ENCODE results near the gene KCNQ1.

The KCNQ1 gene

GRCh38 chr11:2523821-2524391 lies 79.1 kb downstream of the KCNQ1 start:
- no peak overlapping the region for H3K4me3 ChIP-seq (ENCODE audit: low read length)
- DNase-seq (ENCODE audit: low read depth), result no peak
- no peak for TF ChIP-seq CTCF (IDR thresholded peaks at IDR 0.05; ENCODE audit: insufficient read depth, low read depth, low read length, missing control alignments)

- DNase-seq (ENCODE audit: low read depth), result no peak
- H3K4me3 ChIP-seq (ENCODE audit: low read length), result no peak overlapping the region
- no peak for TF ChIP-seq CTCF (IDR thresholded peaks at IDR 0.05; ENCODE audit: insufficient read depth, low read depth, low read length, missing control alignments)
These were observed 79.8 kb downstream of the KCNQ1 start for GRCh38 chr11:2524446-2525165.

- no peak for DNase-seq (ENCODE audit: low read depth)
- no peak overlapping the region for H3K4me3 ChIP-seq (ENCODE audit: low read length)
- no peak for TF ChIP-seq CTCF (IDR thresholded peaks at IDR 0.05; ENCODE audit: insufficient read depth, low read depth, low read length, missing control alignments)
These were observed 80.5 kb downstream of the KCNQ1 start for GRCh38 chr11:2525166-2525861.

GRCh38 chr11:2525941-2526807 lies 81.4 kb downstream of the KCNQ1 start:
- DNase-seq (ENCODE audit: low read depth), result no peak
- no peak overlapping the region for H3K4me3 ChIP-seq (ENCODE audit: low read length)

GRCh38 chr11:2526808-2527381 lies 82.1 kb downstream of the KCNQ1 start:
- no peak overlapping the region for H3K4me3 ChIP-seq (ENCODE audit: low read length)
- DNase-seq (ENCODE audit: low read depth), result no peak
- no peak for TF ChIP-seq CTCF (IDR thresholded peaks at IDR 0.05; ENCODE audit: insufficient read depth, low read depth, low read length, missing control alignments)

More at GRCh38 chr11:2525941-2526807, 81.4 kb downstream of the KCNQ1 start:
- TF ChIP-seq CTCF (IDR thresholded peaks at IDR 0.05; ENCODE audit: insufficient read depth, low read depth, low read length, missing control alignments), result no peak

GRCh38 chr11:2527621-2528291 lies 82.9 kb downstream of the KCNQ1 start:
- H3K4me3 ChIP-seq (ENCODE audit: low read length), result no peak overlapping the region
- TF ChIP-seq CTCF (IDR thresholded peaks at IDR 0.05; ENCODE audit: insufficient read depth, low read depth, low read length, missing control alignments), result no peak
- no peak for DNase-seq (ENCODE audit: low read depth)

Measured in epithelial cell of esophagus (primary cell).